Natural killer cell (primary cell): ENCODE data around the gene SMIM36. TPM values are rescaled to one million over a fixed set of nuclear protein-coding genes. Genes with fewer than 3 reads are reported as not detected.

ENCODE experiments used
- ATAC-seq, 3 donors: fragments of 150-1000 bp in 2 of 3; fragments of 200-7000 bp in 1 of 3; cut with Tn5 transposase; 1 replicate in 1 of 3; 2 replicates in 2 of 3; pipeline ENCODE4 v1.10.0; 2021; ENCODE audit warnings: mild to moderate bottlenecking in 2 of 3, moderate library complexity in 2 of 3
- DNase-seq, 2 donors: peaks; one replicate each; pipeline versions ENCODE4 v3.0.0 to v3.0.0-alpha.2; 2013 to 2021; ENCODE audit warnings: mixed read lengths in 1 of 2
- H3K27ac ChIP-seq: one replicate; pipeline ENCODE4 v1.5.1; 2013; ENCODE audit warnings: mild to moderate bottlenecking, low read length
- H3K27me3 ChIP-seq: one replicate; pipeline ENCODE4 v1.6.1; 2013; ENCODE audit warnings: low read length; ENCODE audit not compliant: control insufficient read depth, insufficient read depth
- H3K36me3 ChIP-seq: one replicate; pipeline ENCODE4 v1.6.1; 2013; ENCODE audit warnings: low read length; ENCODE audit not compliant: control insufficient read depth, insufficient read depth
- H3K4me1 ChIP-seq: one replicate; pipeline ENCODE4 v1.6.1; 2013; ENCODE audit warnings: low read length; ENCODE audit not compliant: control insufficient read depth, insufficient read depth
- H3K4me3 ChIP-seq: one replicate; pipeline ENCODE4 v1.5.1; 2013; ENCODE audit warnings: low read length
- H3K9me3 ChIP-seq: one replicate; pipeline ENCODE4 v1.6.1; 2013; ENCODE audit warnings: low read length; ENCODE audit not compliant: control insufficient read depth, insufficient read depth
- H3K27ac Mint-ChIP-seq, 2 donors: one replicate each; pipeline ENCODE4 v1.8.0; 2022; ENCODE audit warnings: mild to moderate bottlenecking in 2 of 2, mixed read lengths in 2 of 2, moderate library complexity in 1 of 2
- H3K27me3 Mint-ChIP-seq, 2 donors: one replicate each; pipeline ENCODE4 v1.8.0; 2022; ENCODE audit warnings: low read depth in 2 of 2, mixed read lengths in 2 of 2
- H3K36me3 Mint-ChIP-seq: one replicate; pipeline ENCODE4 v1.8.0; 2022; ENCODE audit warnings: mixed read lengths
- H3K4me1 Mint-ChIP-seq, 2 donors: one replicate each; pipeline ENCODE4 v1.8.0; 2022; ENCODE audit warnings: mixed read lengths in 2 of 2
- H3K4me3 Mint-ChIP-seq: one replicate; pipeline ENCODE4 v1.8.0; 2022; ENCODE audit warnings: mild to moderate bottlenecking, moderate library complexity, mixed read lengths
- H3K9me3 Mint-ChIP-seq, 2 donors: one replicate each; pipeline ENCODE4 v1.8.0; 2022; ENCODE audit warnings: mixed read lengths in 2 of 2
- WGBS: methylation state at CpG from one replicate; pipeline ENCODE4 v1.1.7; 2013; ENCODE audit warnings: missing lambda C conversion rate; ENCODE audit not compliant: insufficient coverage; 5-methylcytosine and 5-hydroxymethylcytosine counted together
- intact Hi-C: fragments of 100-400 bp; cut with micrococcal nuclease; formaldehyde crosslinking; loops from one replicate; pipeline ENCODE4 v1.14.2; 2022
- total RNA-seq, 4 donors: library from RNA; stranded (reverse); fragments of 120-200 nt in 1 of 4; gene quantifications; one replicate each; pipeline versions ENCODE4 v1.2.3 to v1.2.4, GENCODE V29; 2013 to 2022
- TF ChIP-seq, protein P1 (sequence below): fragments of 200-600 bp; IDR thresholded peaks from one replicate; pipeline ENCODE4 v1.8.0; 2022; ENCODE audit warnings: antibody characterized with exemption

SMIM36 gene
- total RNA-seq, 3 donors from 2014 or later (not counting 1 experiment from before 2014, with no cell fraction given) = not detected

DNA sequence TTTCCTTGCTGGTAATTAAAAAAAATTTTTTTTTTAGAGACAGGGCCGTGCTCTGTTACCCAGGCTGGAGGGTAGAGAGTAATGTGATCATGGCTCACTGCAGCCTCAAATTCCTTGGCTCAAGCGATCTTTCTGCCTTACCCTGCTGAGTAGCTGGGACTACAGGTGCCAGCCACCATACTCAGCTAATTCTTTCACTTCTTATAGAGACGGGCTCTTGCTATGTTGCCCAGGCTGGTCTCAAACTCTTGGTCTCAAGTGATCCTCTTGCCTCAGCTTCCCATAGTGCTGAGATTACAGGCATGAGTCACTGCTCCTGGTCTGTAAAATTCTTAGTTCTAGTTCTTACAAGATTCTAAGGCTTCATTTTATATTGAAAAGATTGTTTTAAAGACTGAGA is 11.1 kb downstream of the SMIM36 start:
- Histone ChIP-seq H3K4me1 (no peaks in the 10 kb centered on the region), H3K4me3 (no peak overlapping the region), H3K9me3 (no peaks in the 10 kb centered on the region), H3K36me3 (no peaks in the 10 kb centered on the region), H3K27me3 (no peaks in the 10 kb centered on the region), H3K27ac (no peak overlapping the region)
- TF ChIP-seq, protein P1, sequence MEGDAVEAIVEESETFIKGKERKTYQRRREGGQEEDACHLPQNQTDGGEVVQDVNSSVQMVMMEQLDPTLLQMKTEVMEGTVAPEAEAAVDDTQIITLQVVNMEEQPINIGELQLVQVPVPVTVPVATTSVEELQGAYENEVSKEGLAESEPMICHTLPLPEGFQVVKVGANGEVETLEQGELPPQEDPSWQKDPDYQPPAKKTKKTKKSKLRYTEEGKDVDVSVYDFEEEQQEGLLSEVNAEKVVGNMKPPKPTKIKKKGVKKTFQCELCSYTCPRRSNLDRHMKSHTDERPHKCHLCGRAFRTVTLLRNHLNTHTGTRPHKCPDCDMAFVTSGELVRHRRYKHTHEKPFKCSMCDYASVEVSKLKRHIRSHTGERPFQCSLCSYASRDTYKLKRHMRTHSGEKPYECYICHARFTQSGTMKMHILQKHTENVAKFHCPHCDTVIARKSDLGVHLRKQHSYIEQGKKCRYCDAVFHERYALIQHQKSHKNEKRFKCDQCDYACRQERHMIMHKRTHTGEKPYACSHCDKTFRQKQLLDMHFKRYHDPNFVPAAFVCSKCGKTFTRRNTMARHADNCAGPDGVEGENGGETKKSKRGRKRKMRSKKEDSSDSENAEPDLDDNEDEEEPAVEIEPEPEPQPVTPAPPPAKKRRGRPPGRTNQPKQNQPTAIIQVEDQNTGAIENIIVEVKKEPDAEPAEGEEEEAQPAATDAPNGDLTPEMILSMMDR = no peak
- no peaks in the 10 kb centered on the region for H3K36me3 Mint-ChIP-seq
- intact Hi-C loops = no loop called here
- no peak overlapping the region for H3K27ac Mint-ChIP-seq
- H3K27me3 Mint-ChIP-seq = no peaks in the 10 kb centered on the region
- no peaks in the 10 kb centered on the region for H3K4me1 Mint-ChIP-seq
- no peak overlapping the region for H3K4me3 Mint-ChIP-seq
- ATAC-seq = no peak
- WGBS = 92% methylated on average over 3 of the region's 3 CpGs
- no peak for DNase-seq
- H3K9me3 Mint-ChIP-seq = no peaks in the 10 kb centered on the region

GRCh38 chr17:55496094-55496881 is 15.0 kb downstream of the SMIM36 start:
- H3K36me3 ChIP-seq = no peaks in the 10 kb centered on the region
- no peaks in the 10 kb centered on the region for H3K9me3 ChIP-seq
- Mint-ChIP-seq H3K27ac (no peak overlapping the region), H3K4me1 (no peaks in the 10 kb centered on the region), H3K27me3 (peaks cover 10 to 13% of the 10 kb centered on the region in 2 donors), H3K4me3 (no peak overlapping the region), H3K9me3 (no peaks in the 10 kb centered on the region), H3K36me3 (no peaks in the 10 kb centered on the region)
- no peak overlapping the region for H3K4me3 ChIP-seq
- no peaks in the 10 kb centered on the region for H3K27me3 ChIP-seq
- intact Hi-C loops = no loop called here
- peak in 1 of 3 donors; percentile 78 for ATAC-seq
- 81% methylated on average over 6 of the region's 8 CpGs for whole genome bisulfite sequencing
- no peaks in the 10 kb centered on the region for H3K4me1 ChIP-seq
- TF ChIP-seq, protein P1 = no peak
- no peak overlapping the region for H3K27ac ChIP-seq
- DNase-seq = no peak

- H3K36me3 Mint-ChIP-seq = no peaks in the 10 kb centered on the region
- no peak overlapping the region for H3K27ac Mint-ChIP-seq
- DNase-seq = no peak
- Histone ChIP-seq H3K27ac (no peak overlapping the region), H3K9me3 (no peaks in the 10 kb centered on the region), H3K4me1 (no peaks in the 10 kb centered on the region), H3K36me3 (no peaks in the 10 kb centered on the region), H3K27me3 (no peaks in the 10 kb centered on the region), H3K4me3 (no peak overlapping the region)
- WGBS = 75% methylated on average over 2 of the region's 3 CpGs
- no peak overlapping the region for H3K4me3 Mint-ChIP-seq
- ATAC-seq = no peak
- H3K4me1 Mint-ChIP-seq = no peaks in the 10 kb centered on the region
- TF ChIP-seq, protein P1 = no peak
- no peaks in the 10 kb centered on the region for H3K9me3 Mint-ChIP-seq
- intact Hi-C loops = no loop called here
- peaks cover 12 to 21% of the 10 kb centered on the region in 2 donors for H3K27me3 Mint-ChIP-seq
Measured at GRCh38 chr17:55495239-55495638, 16.0 kb downstream of the SMIM36 start.
